ENCODE data around the gene A2M.

A2M gene

GRCh38 chr12:9099552-9100190 is 16.0 kb downstream of the A2M start:
- in situ Hi-C loops (cut with MboI; ENCODE audit: low sequenced_read_pairs) = no loop called here

GRCh38 chr12:9098463-9099026 is 17.2 kb downstream of the A2M start:
- in situ Hi-C loops (cut with MboI; ENCODE audit: low sequenced_read_pairs) = no loop called here

GRCh38 chr12:9098115-9098452 is 17.6 kb downstream of the A2M start:
- in situ Hi-C loops (cut with MboI; ENCODE audit: low sequenced_read_pairs) = no loop called here

- in situ Hi-C loops (cut with MboI; ENCODE audit: low sequenced_read_pairs) = no loop called here
Observed at GRCh38 chr12:9096563-9097176, 19.0 kb downstream of the A2M start.

GRCh38 chr12:9095322-9095721 is 20.4 kb downstream of the A2M start:
- in situ Hi-C loops (cut with MboI; ENCODE audit: low sequenced_read_pairs) = no loop called here

GRCh38 chr12:9094512-9095206 is 21.1 kb downstream of the A2M start:
- in situ Hi-C loops (cut with MboI; ENCODE audit: low sequenced_read_pairs) = no loop called here

GRCh38 chr12:9091891-9092598 is 23.7 kb downstream of the A2M start:
- in situ Hi-C loops (cut with MboI; ENCODE audit: low sequenced_read_pairs) = no loop called here

- in situ Hi-C loops (cut with MboI; ENCODE audit: low sequenced_read_pairs) = no loop called here
Observed at GRCh38 chr12:9090220-9090619, 25.5 kb downstream of the A2M start.

- in situ Hi-C loops (cut with MboI; ENCODE audit: low sequenced_read_pairs) = no loop called here
Observed at GRCh38 chr12:9087087-9087835, 28.5 kb downstream of the A2M start.

GRCh38 chr12:9086087-9086486 is 29.6 kb downstream of the A2M start:
- in situ Hi-C loops (cut with MboI; ENCODE audit: low sequenced_read_pairs) = no loop called here

- in situ Hi-C loops (cut with MboI; ENCODE audit: low sequenced_read_pairs) = no loop called here
Observed at GRCh38 chr12:9084417-9084816, 31.3 kb downstream of the A2M start.

GRCh38 chr12:9083793-9084192 is 31.9 kb downstream of the A2M start:
- in situ Hi-C loops (cut with MboI; ENCODE audit: low sequenced_read_pairs) = no loop called here

GRCh38 chr12:9081667-9082427 is 33.9 kb downstream of the A2M start:
- in situ Hi-C loops (cut with MboI; ENCODE audit: low sequenced_read_pairs) = no loop called here

GRCh38 chr12:9079883-9080675 is 35.6 kb downstream of the A2M start:
- in situ Hi-C loops (cut with MboI; ENCODE audit: low sequenced_read_pairs) = no loop called here

- in situ Hi-C loops (cut with MboI; ENCODE audit: low sequenced_read_pairs) = no loop called here
Observed at GRCh38 chr12:9079082-9079481, 36.6 kb downstream of the A2M start.

- in situ Hi-C loops (cut with MboI; ENCODE audit: low sequenced_read_pairs) = no loop called here
Observed at GRCh38 chr12:9077152-9078031, 38.3 kb downstream of the A2M start.

- in situ Hi-C loops (cut with MboI; ENCODE audit: low sequenced_read_pairs) = no loop called here
Observed at GRCh38 chr12:9076733-9077132, 39.0 kb downstream of the A2M start.

GRCh38 chr12:9075138-9075535 is 40.6 kb downstream of the A2M start:
- in situ Hi-C loops (cut with MboI; ENCODE audit: low sequenced_read_pairs) = no loop called here

Data from hTERT RPE-1 (cell line).